Right atrium auricular region (tissue), 2 donors: ENCODE data around the gene CDH13. TPM values are rescaled to one million over a fixed set of nuclear protein-coding genes. Genes with fewer than 3 reads are reported as not detected.

Source experiments
- DNase-seq: peaks from one replicate; pipeline ENCODE4 v3.0.0-alpha.2; 2019; ENCODE audit warnings: low spot score
- H3K27ac ChIP-seq, 2 donors: fragments of 200-600 bp; sonication (generic); 1 replicate in 1 of 2; 2 replicates in 1 of 2; pipeline ENCODE4 v1.5.1; 2016 to 2019
- H3K27me3 ChIP-seq, 2 donors: fragments of 200-600 bp; sonication (generic); one replicate each; pipeline versions ENCODE4 v1.5.1 to v1.6.0; 2017 to 2019
- H3K36me3 ChIP-seq: fragments of 200-600 bp; sonication (generic); one replicate; pipeline ENCODE4 v1.5.1; 2016
- H3K4me1 ChIP-seq, 2 donors: fragments of 200-600 bp; sonication (generic); one replicate each; pipeline versions ENCODE4 v1.5.1 to v1.6.0; 2017 to 2019
- H3K4me3 ChIP-seq, 2 donors: fragments of 200-600 bp; sonication (generic); 1 replicate in 1 of 2; 2 replicates in 1 of 2; pipeline ENCODE4 v1.5.1; 2017 to 2019; ENCODE audit warnings: mild to moderate bottlenecking in 1 of 2, moderate library complexity in 1 of 2
- H3K9me3 ChIP-seq, 2 donors: fragments of 200-600 bp; sonication (generic); one replicate each; pipeline ENCODE4 v1.5.1; 2019
- CTCF ChIP-seq, 2 donors: fragments of 200-600 bp; sonication (generic); IDR thresholded peaks; one replicate each; pipeline ENCODE4 v1.5.1; 2019; ENCODE audit warnings: antibody characterized with exemption in 2 of 2
- total RNA-seq, 2 donors: library from RNA; depleted of rRNA; stranded (reverse); fragments of >200 nt; gene quantifications; one replicate each; pipeline ENCODE4 v1.1.0, GENCODE V29; 2016

The CDH13 gene
- total RNA-seq, 2 donors from 2014 or later = 75.4 to 85.9 TPM

- Histone ChIP-seq H3K36me3 (no peaks in the 10 kb centered on the region), H3K27ac (peak overlapping the region; percentile 1 to 60), H3K4me3 (no peak overlapping the region), H3K4me1 (peaks cover 0 to 13% of the 10 kb centered on the region in 2 donors), H3K9me3 (no peaks in the 10 kb centered on the region), H3K27me3 (no peaks in the 10 kb centered on the region)
- no peak for TF ChIP-seq CTCF (IDR thresholded peaks at IDR 0.05)
- DNase-seq = no peak
These were observed 1062.6 kb downstream of the CDH13 start for GRCh38 chr16:83689385-83689831.

DNA sequence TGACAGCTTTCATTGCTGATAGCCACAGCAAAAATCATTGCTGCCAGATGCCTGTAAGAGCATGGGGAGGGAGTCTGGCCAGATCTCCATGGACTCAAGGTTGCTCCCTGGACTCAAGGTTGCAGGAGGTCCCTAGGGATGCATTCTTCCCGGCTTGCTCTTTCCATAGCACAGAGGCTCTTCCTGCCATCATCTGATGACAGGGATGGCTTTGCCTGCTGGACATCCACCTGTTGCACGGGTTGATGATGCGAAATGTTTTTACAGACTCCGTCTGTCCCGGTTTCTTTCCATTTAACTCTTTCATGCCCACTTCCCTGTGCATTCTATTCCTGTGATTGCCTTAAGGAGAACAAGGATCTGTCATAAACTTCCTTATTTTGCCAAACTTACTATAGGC is 1065.5 kb downstream of the CDH13 start:
- no peak for DNase-seq
- TF ChIP-seq CTCF (IDR thresholded peaks at IDR 0.05) = no peak
- Histone ChIP-seq H3K36me3 (no peaks in the 10 kb centered on the region), H3K27ac (no peak overlapping the region), H3K9me3 (no peaks in the 10 kb centered on the region), H3K27me3 (no peaks in the 10 kb centered on the region), H3K4me3 (no peak overlapping the region), H3K4me1 (peaks cover 0 to 13% of the 10 kb centered on the region in 2 donors)

GRCh38 chr16:83698964-83699363 is 1072.2 kb downstream of the CDH13 start:
- H3K36me3 ChIP-seq = no peaks in the 10 kb centered on the region

GRCh38 chr16:83699817-83700216 is 1073.0 kb downstream of the CDH13 start:
- no peak for DNase-seq
- no peak overlapping the region for H3K4me3 ChIP-seq
- TF ChIP-seq CTCF (IDR thresholded peaks at IDR 0.05) = no peak
- H3K9me3 ChIP-seq = no peaks in the 10 kb centered on the region
- no peaks in the 10 kb centered on the region for H3K36me3 ChIP-seq
- no peaks in the 10 kb centered on the region for H3K4me1 ChIP-seq
- no peak overlapping the region for H3K27ac ChIP-seq
- no peaks in the 10 kb centered on the region for H3K27me3 ChIP-seq

More at GRCh38 chr16:83698964-83699363, 1072.2 kb downstream of the CDH13 start:
- TF ChIP-seq CTCF (IDR thresholded peaks at IDR 0.05) = no peak
- Histone ChIP-seq H3K4me3 (no peak overlapping the region), H3K27ac (no peak overlapping the region), H3K27me3 (no peaks in the 10 kb centered on the region), H3K9me3 (no peaks in the 10 kb centered on the region), H3K4me1 (no peaks in the 10 kb centered on the region)
- no peak for DNase-seq

DNA sequence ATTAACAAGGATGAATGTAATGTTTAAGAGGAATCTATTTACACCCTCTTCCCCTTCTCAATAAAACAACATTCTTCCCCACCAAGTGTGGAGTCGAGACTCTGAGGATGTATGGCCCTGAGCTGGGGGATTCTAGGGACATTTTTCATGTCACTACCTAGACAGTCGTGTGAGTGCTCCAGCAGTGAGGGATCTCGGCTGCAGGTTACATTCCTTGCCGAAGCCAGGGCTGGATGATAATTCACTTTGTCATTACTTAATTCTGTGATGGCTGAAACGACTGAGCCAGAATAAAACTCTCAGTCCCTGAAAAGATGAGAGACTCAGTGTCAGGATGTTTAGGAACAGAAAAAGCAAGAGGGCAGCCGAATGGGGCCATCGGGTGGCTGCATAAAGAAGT is 1074.1 kb downstream of the CDH13 start:
- Histone ChIP-seq H3K36me3 (no peaks in the 10 kb centered on the region), H3K27ac (no peak overlapping the region), H3K4me3 (no peak overlapping the region), H3K4me1 (no peaks in the 10 kb centered on the region), H3K9me3 (no peaks in the 10 kb centered on the region), H3K27me3 (no peaks in the 10 kb centered on the region)
- DNase-seq = no peak
- no peak for TF ChIP-seq CTCF (IDR thresholded peaks at IDR 0.05)

DNA sequence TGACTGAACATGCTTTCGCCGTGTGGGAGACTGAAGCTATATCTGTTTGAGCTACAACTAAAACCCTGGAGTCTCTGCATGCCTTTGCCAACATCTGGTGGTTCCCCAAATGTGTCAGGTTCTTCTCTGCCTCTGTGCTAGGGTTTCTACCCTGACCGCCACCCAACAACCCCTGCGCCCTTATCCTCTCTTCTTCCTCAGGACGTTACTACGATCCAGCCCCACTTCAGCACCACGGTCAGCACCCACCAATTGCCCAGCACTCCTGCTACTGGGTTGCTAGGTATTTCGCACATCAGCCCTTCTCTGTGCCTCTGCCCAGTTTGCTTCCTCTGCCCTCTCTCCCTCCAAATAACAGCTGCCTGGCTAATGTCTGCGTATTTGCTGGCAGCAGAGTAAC is 1074.7 kb downstream of the CDH13 start:
- Histone ChIP-seq H3K4me1 (no peaks in the 10 kb centered on the region), H3K9me3 (no peaks in the 10 kb centered on the region), H3K4me3 (no peak overlapping the region), H3K27ac (no peak overlapping the region), H3K36me3 (no peaks in the 10 kb centered on the region), H3K27me3 (no peaks in the 10 kb centered on the region)
- DNase-seq = no peak
- TF ChIP-seq CTCF (IDR thresholded peaks at IDR 0.05) = no peak
